ENCODE results near the gene MSLN. TPM values are rescaled to one million over a fixed set of nuclear protein-coding genes. Genes with fewer than 3 reads are reported as not detected.

MSLN gene
- total and polyA plus RNA-seq, 8 donors: 0.92 to 83.7 (median 5.2) TPM; not detected in 1

GRCh38 chr16:726438-727290 lies 33.9 kb upstream of the MSLN start, which contains the start of the genes CCDC78 and HAGHL:
Gene CCDC78 (minus strand): TSS chr16:726443. CDS start chr16:726367, 76 bp downstream.
Gene HAGHL (plus strand): TSS chr16:727106. CDS start chr16:727510, 404 bp downstream.
- no peaks in the 10 kb centered on the region for H3K9me3 ChIP-seq
- intact Hi-C loops (cut with DNase I; ENCODE audit: low total_unique reads): no loop called here
- peaks cover 34 to 47% (median 40%) of the 10 kb centered on the region in 4 donors for H3K4me1 ChIP-seq
- WGBS, 5 donors: 1 to 7% (median 2%) methylated on average over 32 to 79 of the region's 88 CpGs
- peaks cover 0 to 29% (median 14%) of the 10 kb centered on the region in 4 donors for H3K36me3 ChIP-seq
- TF ChIP-seq CTCF (IDR thresholded peaks at IDR 0.05): no peak
- TF ChIP-seq EP300 (IDR thresholded peaks at IDR 0.05): no peak
- no peak for TF ChIP-seq POLR2A (IDR thresholded peaks at IDR 0.05)
- no peak for TF ChIP-seq POLR2AphosphoS5 (IDR thresholded peaks at IDR 0.05)
- DNase-seq: peak; percentile 65 to 83
- H3K27ac ChIP-seq: peak within 1 kb of the TSS in 4 of 5 donors; percentile 16 to 62 (median 58)
- peaks cover 0 to 52% (median 24%) of the 10 kb centered on the region in 3 donors for H3K27me3 ChIP-seq
- peak within 1 kb of the TSS; percentile 48 to 69 (median 54) for H3K4me3 ChIP-seq

GRCh38 chr16:727291-727977 lies 33.1 kb upstream of the MSLN start:
- WGBS, 5 donors: 0 to 2% (median 1%) methylated on average over 32 to 61 of the region's 61 CpGs
- peaks cover 0 to 52% (median 24%) of the 10 kb centered on the region in 3 donors for H3K27me3 ChIP-seq
- H3K4me3 ChIP-seq: peak overlapping the region; percentile 48 to 69 (median 54)
- intact Hi-C loops (cut with DNase I; ENCODE audit: low total_unique reads): no loop called here
- DNase-seq: peak in 1 of 2 donors; percentile 60
- TF ChIP-seq CTCF (IDR thresholded peaks at IDR 0.05): no peak
- H3K27ac ChIP-seq: peak overlapping the region in 4 of 5 donors; percentile 16 to 62 (median 58)
- H3K36me3 ChIP-seq: peaks cover 0 to 36% (median 22%) of the 10 kb centered on the region in 4 donors
- no peaks in the 10 kb centered on the region for H3K9me3 ChIP-seq
- H3K4me1 ChIP-seq: peaks cover 31 to 39% (median 33%) of the 10 kb centered on the region in 4 donors

GRCh38 chr16:728131-728889 lies 32.2 kb upstream of the MSLN start:
- H3K4me3 ChIP-seq: peak overlapping the region; percentile 48 to 69 (median 54)
- DNase-seq: peak; percentile 69 to 88
- peaks cover 0 to 52% (median 24%) of the 10 kb centered on the region in 3 donors for H3K27me3 ChIP-seq
- intact Hi-C loops (cut with DNase I; ENCODE audit: low total_unique reads): no loop called here
- H3K9me3 ChIP-seq: no peaks in the 10 kb centered on the region
- TF ChIP-seq POLR2AphosphoS5 (IDR thresholded peaks at IDR 0.05) (peak in 1 of 3 donors; percentile 3), CTCF (IDR thresholded peaks at IDR 0.05) (no peak)
- H3K27ac ChIP-seq: peak overlapping the region; percentile 11 to 62 (median 55)
- peaks cover 31 to 38% (median 32%) of the 10 kb centered on the region in 4 donors for H3K4me1 ChIP-seq
- WGBS, 5 donors: 0 to 2% (median 1%) methylated on average over 10 to 79 of the region's 80 CpGs
- H3K36me3 ChIP-seq: peaks cover 7 to 38% (median 30%) of the 10 kb centered on the region in 4 donors
